HG03066 (cell line): ENCODE results near the gene IGSF11.
"Not testable (repeated sequence)": the region's sequence is repeated elsewhere in the genome, so short reads cannot be mapped to it uniquely, and the experiment has no call there.

Experiments used
- ATAC-seq: cut with Tn5 transposase; IDR thresholded peaks from one replicate; pipeline ENCODE4 v1.9.1; 2021; ENCODE audit warnings: low read depth; ENCODE audit not compliant: unreplicated experiment

Gene IGSF11

GRCh38 chr3:118990823-118991560 lies 43.7 kb downstream of the IGSF11 start:
- ATAC-seq = no peak

GRCh38 chr3:118988198-118989130 lies 46.2 kb downstream of the IGSF11 start:
- ATAC-seq = no peak

GRCh38 chr3:118987477-118987876 lies 47.2 kb downstream of the IGSF11 start:
- no peak for ATAC-seq

GRCh38 chr3:118986734-118987133 lies 47.9 kb downstream of the IGSF11 start:
- no peak for ATAC-seq

GRCh38 chr3:118984699-118985098 lies 49.9 kb downstream of the IGSF11 start:
- no peak for ATAC-seq

GRCh38 chr3:118981494-118982134 lies 53.0 kb downstream of the IGSF11 start:
- ATAC-seq = no peak

GRCh38 chr3:118980832-118981231 lies 53.8 kb downstream of the IGSF11 start:
- ATAC-seq = no peak

- no peak for ATAC-seq
Observed at GRCh38 chr3:118978393-118978758, 56.3 kb downstream of the IGSF11 start.

- no peak for ATAC-seq
Observed at GRCh38 chr3:118977671-118978392, 56.8 kb downstream of the IGSF11 start.

GRCh38 chr3:118977118-118977517 lies 57.5 kb downstream of the IGSF11 start:
- ATAC-seq = no peak

GRCh38 chr3:118975476-118975875 lies 59.2 kb downstream of the IGSF11 start:
- not testable (repeated sequence) for ATAC-seq

- ATAC-seq = no peak
Observed at GRCh38 chr3:118974356-118975097, 60.1 kb downstream of the IGSF11 start.

GRCh38 chr3:118973050-118973449 lies 61.6 kb downstream of the IGSF11 start:
- ATAC-seq = no peak

- no peak for ATAC-seq
Observed at GRCh38 chr3:118970819-118971218, 63.8 kb downstream of the IGSF11 start.

GRCh38 chr3:118968640-118969039 lies 66.0 kb downstream of the IGSF11 start:
- no peak for ATAC-seq

GRCh38 chr3:118968111-118968510 lies 66.5 kb downstream of the IGSF11 start:
- no peak for ATAC-seq

- ATAC-seq = no peak
Observed at GRCh38 chr3:118966700-118967099, 67.9 kb downstream of the IGSF11 start.

- no peak for ATAC-seq
Observed at GRCh38 chr3:118963711-118964110, 70.9 kb downstream of the IGSF11 start.

- no peak for ATAC-seq
Observed at GRCh38 chr3:118960876-118961450, 73.7 kb downstream of the IGSF11 start.
